HG03571 (cell line): ENCODE measurements around the gene RET.

Experiments
- ATAC-seq: cut with Tn5 transposase; IDR thresholded peaks from one replicate; pipeline ENCODE4 v1.9.1; 2021; ENCODE audit not compliant: unreplicated experiment

RET gene

DNA sequence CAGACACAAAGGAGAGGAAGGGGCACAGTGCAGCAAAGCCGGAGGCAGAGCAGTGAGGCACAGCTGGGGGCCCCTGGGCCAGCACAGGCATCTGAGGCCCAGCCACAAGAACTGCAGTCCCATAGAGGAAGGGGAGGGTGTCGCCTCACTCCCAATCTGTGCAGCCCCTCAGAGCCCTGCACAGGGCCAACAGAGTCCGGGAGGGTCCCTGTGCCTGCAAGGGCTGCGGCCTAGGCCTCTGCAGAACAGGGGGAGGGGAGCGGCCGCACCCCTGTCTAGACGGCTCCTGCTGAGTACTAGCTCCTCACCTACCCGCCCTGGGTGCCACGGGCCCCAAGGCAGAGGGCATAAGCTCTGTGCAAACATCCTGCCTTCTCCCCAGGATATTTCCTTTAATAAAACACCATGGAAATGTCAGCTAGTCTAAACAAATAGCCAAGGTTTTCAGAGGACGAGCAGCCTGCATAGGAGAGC, 32.4 kb upstream of the RET start:
- ATAC-seq = no peak

DNA sequence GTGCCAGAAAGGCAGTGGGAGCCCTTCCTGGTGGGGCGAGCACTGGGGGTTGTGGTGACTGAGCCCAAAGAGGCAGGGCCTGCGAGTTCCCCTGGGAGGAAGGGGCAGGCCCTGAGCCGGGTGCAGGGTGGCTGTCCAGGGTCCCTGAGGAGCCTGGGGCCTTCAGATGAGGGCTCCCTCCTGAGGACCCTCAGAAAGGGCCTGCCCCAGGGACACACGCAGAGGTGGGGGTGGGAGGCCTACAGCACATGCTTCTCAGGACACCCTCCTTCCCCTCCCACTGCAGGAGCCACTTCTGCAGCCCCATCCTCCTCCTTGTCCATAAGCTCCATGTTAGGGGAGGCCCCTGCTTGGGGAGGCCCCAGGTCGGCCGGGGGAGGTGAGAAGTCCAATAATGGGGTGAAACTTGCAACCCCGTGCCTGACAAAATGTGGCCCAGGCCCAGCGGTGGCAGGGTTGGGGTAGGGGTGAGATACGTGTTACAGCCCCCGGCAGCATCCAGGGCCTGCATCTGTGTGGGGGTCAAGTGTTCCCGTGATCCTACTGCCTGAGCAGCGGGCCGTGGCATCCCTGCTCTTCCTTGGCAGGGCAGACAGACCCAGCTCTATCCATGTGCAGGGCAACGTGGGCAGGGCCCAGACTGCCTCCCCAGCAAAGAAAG, 31.8 kb upstream of the RET start:
- ATAC-seq = no peak

DNA sequence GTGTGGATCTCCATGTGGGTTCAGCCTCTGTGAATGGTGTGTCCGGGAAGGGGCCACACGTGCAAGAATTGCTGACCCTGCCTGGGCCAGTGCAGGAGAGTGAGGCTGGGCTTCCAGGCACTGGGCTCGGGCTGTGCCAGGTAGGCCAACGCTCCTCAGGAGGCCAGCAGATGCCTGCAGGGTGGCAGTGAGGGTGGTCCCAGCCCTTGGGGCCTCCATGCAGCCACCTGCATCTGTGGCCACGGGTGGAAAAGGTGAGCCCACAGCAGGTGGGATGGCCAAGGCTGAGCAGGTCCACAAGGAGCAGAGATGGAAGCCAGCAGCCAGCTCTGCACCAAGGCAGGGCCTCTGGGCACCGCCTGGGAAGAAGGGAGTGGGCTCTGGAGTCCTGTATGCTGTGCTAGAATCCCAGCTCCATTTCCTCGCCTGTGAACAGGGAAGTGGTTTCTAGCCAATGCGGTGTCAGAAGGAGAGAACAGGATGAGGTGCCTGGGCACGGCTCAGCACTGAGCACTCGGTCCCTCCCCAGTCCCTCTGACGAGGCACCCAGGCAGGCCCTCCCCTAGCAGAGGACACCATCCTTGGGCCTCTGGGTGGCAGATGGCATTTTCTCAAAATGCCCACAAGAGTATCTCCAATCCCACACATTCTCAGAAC, 31.1 kb upstream of the RET start:
- no peak for ATAC-seq

DNA sequence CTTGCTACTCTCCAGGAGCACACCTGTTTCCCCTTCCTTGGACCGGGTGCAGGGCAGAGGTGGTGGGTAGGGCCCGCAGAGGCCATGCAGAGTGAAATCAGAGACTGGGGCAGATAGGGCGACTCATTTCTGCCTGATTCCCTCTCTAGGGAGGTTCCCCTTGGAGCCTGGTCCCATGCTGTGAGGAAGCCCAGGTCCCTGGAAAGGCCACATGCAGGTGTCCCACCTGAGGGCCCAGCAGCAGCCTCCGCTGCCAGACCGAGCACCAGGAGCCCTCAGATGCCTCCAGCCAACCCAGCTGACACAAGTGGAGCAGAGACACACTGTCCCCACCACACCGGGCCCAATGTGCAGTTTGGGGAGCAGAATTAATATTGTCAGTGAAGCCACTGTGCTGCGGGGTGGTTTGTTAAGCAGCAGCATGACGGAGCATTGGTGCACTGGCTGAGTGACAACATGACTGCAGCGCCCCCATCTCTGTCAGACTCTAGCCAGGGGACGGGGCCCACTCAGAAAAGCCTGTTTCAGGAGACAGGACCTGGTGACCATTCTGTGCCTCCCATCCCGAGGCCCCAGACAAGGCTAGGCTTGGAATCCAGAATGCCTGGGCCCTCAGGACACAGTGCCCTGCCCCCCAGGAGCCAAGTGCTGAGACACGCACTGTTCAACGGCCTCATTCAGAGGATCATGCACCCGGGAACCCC, 30.4 kb upstream of the RET start:
- ATAC-seq = no peak

DNA sequence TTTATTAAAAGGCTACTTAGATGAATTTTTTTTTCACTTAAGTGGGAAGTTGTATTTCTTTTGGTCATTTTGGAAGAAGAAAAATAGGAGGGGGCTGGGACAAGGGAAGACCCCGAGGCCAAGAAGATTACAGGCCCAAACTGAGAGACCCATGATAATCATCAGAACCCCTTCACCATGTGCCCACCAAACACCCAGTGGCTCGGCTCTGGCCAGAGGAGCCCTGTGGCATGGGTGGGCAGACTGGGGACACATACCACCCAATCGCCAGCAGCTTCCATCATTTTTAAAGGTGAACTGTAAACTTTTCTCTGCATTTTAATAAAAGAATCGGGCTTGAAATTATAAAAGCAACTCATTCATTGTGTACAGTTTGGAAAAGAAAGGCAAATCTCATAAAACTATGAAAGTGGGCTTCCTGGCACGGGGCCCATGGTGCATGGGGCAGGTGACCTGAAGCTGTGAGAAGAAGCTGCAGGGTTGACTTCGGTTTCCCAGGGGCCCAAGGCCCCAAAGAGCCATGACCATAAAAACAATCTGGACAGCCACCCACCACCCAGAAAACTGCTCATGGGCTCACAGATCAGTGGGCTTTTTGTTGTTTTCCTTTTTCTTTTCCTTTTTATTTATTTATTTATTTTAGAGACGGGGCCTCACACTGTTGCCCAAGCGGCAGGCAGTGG, 29.4 kb upstream of the RET start:
- no peak for ATAC-seq

DNA sequence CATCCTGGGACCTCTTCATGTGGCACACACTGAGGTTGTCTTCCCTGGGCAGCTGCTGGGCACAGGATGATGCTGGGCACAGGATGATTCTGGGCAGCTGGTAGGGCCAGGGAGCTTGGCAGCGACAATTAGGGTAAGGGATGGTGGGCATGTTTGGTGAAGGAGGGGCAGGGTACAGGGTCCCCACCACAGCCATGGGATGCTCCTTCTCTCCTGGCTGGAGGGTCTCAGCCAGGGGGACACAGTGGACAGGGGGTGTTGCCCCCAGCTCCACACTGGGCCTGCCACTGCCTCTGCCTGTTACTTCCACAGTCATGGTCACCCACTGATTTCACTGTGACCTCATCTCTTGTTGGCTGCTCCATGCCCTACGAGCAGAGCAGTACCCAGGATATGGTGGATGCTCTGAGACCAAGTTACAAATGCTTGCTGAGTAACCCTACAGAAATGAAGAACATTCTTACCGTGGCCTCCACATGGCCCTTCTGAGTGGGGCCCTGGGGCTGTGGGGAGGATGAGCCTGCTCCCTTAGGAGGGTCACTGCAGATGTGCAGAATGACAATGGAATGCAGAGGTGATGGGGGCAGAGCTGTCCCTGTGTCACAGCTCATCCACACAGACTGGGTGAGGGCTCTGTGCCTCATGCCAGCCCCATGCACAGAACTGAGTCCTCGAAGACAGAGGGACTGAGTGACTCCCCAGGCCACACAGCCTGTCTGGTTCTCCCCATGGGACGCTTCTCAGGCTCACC, 28.4 kb upstream of the RET start:
- no peak for ATAC-seq

DNA sequence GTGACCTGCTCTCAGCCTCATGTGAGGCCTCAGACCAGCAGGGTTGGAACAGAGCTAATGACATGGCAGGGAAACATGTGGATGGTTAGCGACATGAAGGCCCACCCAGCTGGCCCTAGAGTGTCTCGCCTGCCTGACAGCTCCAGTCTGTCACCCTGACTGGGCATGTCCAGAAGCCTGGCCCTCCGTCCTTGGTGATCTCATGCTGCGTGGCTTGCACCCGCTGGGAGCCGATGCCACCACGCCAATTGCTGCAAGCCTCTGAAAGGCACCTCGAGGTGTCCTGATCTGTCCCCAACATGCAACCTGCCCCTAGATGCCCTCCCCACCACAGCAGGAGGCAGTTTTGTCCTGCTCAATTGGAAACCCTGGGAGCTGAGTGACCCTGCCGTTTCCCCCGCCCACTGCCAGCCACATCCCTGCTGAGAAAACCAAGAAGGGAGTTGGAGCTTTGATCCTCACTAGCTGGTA, 27.8 kb upstream of the RET start:
- ATAC-seq = no peak

DNA sequence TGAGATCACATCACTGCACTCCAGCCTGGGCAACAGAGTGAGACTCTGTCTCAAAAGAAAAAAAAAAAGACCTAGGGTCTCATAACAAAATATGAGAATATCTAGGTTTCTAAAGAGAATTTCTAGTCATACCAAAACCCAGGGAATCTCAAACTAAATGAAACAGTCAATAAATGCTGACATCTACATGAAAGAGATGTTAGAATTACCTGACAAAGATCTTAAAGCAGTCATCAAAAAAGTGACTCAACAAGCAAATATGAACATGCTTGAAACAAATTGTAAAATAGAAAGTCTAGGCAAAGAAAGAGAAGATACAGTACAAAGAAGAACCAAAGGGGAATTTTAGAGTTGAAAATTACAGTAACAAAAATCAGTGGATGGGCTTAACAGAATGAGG, 26.9 kb upstream of the RET start:
- ATAC-seq = no peak

DNA sequence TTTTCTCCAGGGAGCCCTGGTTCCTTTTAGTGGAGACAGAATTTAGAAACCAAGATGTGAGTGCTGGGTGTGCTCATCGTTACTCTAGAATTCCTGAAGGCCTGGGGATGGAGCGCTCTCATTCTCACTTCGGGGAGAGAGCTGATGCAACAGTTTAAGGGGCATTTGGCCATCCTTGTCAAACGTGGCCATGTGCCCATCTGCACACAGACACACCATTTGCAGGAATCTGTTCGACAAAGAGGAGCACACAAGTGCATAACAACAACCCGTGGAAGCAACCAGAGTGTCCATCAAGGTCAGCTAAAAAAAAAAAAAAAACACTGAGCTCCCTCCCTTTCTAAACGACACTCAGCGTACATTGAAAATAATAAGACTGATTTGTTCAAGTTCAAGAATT, 23.0 kb upstream of the RET start:
- no peak for ATAC-seq

DNA sequence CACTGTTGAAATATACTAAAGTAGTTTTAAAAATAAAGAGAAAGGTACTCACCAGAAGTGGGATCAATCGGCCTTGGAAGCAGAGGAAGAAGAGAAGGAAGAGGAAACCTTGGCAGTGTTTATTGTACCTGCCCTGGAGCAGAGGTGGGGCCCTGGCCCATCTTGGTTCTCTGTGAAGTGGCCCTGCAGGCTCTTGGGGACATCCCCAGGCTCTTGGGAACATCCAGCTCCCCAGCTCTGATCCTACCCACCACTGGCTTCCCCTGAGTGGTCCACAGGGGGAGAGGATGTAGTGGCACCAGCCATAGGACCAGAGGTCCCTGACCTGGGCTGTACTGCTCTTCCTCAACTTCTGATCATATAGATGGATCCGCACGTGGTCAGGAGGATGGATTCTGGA, 22.3 kb upstream of the RET start:
- no peak for ATAC-seq

DNA sequence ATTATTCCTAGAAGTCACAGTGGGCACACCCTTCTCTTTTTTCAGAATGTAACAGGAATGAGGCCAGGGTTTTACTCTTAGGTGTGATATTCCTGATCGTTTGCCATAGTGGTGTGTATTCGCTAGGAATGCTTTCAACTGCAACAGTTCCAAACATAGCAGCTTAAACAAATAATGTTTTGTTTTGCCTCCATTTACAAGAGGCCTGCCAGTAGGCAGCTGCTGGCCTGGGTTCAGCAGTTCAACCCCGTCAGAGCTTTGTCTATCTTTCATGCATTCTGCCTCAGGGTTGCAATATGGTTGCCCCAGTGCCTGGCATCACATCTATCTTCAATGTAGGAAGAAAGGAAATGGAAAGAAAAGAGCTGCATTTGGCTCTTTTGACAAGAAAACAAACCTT, 21.7 kb upstream of the RET start:
- ATAC-seq = no peak

DNA sequence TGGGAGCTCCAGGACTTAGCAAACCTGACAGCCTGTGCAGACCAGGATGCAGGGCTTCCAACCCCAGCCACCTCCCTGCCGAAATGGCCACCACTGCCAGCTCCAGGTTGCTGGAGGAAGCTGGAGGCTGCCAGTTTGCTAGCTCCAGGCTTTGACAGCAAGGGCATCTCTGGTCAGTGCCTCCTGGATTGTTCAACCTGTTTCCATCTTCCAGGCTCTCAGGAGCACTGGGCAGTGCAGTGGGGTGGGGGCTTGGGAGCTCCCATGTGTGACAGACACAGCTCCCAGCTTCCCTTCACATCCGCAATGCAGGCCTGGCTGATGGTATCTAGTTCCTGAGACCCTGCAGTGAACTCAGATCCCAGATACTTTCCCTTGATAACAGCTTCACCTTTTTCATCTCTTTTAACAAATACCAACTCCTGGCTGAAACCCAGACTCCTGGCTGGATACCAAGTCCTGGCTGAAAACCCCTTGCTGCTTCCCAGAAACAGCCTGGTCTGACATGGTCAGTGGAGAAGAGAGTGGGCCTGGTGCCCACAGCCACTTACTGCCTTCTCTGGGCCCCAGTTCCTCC, 20.8 kb upstream of the RET start:
- ATAC-seq = no peak

DNA sequence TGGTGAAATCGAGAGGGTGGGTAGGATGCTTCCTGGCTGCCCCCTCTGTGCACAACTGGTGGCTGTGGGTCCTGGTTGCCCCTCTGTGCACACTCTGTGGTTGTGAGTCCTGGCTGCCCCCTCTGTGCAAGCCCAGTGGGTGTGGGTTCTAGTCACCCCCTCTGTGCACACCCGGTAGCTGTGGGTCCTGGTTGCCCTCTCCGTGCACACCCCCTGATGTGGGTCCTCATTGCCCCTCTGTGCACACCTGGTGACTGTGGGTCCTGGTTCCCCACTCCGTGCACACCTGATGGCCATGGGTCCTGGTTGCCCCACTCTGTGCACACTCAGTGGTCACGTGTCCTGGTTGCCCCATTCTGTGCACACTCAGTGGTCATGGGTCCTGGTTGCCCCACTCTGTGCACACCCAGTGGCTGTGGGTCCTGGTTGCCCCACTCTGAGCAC, 20.3 kb upstream of the RET start:
- ATAC-seq = no peak

DNA sequence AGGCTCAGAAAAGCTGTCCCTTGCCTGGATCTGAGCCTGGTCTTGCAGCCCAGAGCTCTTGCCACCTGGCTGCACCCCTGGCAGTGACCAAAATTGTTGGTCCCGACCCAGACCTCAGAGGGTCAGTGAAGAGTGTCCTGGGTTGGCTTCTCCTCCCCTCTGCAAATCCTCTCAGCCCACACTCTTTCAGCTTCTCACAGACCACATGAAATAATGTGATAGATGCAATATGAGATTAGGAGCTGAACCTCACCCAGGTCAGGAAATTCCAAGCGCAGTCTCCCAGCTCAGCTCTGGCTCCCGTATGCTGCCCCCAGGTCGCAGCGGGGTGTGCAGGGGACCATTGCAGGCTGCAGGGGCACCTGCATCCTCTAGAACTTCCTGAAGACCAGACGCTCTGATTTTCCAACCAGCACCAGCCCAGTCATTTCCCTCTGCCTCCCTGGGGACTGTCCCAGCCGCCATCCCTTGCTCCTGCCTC, 19.6 kb upstream of the RET start:
- no peak for ATAC-seq

DNA sequence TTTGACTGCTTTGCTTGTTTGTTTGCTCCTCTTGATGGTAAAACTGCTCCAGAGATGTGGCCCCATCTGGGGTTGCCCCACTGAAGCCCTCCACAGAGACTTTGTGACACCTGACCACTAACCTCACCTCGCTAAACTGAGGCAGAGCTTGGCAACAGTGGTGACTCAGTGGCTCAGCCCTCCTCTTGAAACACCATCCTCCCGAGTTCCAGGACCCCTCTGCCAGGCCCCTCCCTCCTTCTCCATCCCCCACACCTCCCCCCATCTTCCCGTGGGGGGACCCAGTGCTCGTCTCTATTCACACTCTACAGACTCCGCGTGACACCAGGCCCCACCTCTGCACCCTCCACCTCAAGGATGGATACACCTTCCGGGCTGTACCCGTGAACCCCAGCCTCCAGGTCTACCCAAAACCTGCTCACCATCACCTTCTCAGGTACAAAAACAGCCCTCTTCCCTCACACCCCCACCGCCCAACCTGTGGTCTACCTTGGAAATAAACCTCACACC, 19.0 kb upstream of the RET start:
- ATAC-seq = no peak

DNA sequence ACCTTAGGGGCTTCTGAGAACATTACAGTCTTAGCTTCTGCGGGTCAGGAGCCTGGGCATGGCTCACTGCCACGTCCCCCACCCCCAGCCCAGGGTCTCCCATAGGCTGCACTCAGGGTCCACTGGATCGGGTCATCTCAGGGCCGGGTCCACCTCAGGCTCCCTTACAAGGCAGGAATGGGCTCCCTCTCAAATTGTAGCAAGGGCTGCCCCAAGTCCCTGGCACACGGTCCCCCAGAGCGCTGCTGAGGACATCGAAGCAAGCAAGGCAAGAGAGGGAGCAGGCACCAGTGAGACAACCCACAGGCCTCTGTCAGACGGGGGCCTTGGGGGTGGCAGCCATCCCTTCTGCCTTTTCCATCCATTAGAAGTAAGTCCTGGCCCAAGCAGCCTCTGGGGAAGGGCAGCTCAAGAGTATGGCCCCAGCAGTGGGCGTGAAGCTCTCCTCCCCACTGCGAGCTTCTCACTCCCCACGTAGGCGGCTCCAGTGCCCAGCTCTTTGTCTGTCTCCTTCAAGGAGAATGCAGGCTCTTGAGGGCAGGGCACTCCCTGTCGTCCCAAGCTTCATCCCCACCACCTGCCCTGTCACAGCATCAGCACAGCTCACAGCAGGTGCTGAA, 18.0 kb upstream of the RET start:
- ATAC-seq = no peak

DNA sequence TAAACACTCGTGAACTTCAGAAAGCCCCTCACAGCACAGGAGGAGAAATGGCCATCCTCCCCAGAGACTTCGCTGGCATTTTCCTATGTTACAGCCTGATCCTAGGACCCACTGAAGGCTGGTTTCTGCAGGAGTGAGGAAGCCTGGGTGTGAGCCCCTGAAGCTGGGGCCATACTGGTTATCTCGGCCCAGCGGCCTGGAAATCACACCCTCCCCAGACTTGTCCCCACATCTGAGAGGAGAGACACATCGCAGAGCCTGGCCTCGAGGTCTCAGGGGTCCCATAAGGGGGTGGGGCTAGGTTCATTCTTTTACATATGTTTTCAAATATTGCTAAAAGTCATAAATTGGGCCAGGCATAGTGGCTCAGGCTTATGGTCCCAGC, 17.5 kb upstream of the RET start:
- ATAC-seq = no peak

DNA sequence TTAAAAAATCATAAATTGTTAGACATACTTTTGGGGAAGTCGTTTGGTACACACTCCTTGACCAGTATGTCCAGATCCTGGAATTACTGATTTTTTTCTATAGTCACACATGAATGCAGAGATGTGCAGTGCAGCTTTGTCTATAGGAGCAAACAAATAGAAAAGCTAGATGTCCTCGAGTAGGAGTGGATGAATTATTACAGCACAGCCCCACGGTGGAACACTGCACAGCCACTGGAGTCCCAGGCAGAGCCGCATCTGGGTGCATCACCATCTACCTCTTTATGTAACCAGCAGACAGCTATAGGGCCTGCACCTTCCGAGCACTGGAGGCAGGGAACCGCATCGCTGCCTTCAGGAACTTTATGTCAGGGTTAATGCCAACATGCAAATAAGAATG, 17.0 kb upstream of the RET start:
- ATAC-seq = no peak

DNA sequence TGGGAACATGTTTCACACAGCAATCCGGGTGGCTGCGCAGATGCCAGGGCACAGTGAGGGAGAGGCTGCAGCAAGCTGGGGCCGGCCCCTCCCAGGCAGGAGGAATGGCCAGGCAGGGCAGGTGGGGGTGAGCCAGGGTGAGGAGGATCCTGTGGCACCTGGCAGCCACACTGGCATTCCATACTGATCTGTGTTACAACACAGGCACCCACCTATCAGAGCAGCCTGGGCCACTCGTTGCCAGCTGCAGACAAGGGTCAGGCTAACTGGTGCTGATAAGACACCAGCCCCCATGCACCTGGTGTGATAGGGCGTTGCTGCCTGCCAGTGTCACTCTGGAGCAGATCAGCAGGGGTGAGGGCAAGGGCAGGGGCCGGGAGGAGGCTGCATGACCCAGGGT, 16.6 kb upstream of the RET start:
- ATAC-seq = no peak

DNA sequence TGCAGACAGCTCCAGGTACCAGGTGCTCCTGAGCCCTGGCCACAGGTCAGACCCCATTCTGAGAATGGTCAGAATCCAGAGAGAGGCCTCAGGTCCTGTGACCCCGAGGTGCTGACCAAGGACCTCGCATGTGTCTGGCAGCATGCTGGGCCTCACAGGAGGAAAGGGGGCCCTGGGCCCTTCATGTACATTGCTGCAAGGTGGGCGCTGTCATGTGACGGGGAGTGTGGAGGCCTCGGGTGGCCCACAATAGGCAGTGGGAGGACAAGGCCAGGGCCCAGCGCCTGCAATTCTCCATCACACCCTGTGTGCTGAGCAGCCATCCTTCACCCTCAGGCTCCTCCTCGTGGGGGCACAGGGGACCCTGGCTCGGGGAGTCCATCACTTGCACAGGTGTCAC, 15.5 kb upstream of the RET start:
- ATAC-seq = no peak
